ENCODE results near the gene GHRHR.

GHRHR gene

DNA sequence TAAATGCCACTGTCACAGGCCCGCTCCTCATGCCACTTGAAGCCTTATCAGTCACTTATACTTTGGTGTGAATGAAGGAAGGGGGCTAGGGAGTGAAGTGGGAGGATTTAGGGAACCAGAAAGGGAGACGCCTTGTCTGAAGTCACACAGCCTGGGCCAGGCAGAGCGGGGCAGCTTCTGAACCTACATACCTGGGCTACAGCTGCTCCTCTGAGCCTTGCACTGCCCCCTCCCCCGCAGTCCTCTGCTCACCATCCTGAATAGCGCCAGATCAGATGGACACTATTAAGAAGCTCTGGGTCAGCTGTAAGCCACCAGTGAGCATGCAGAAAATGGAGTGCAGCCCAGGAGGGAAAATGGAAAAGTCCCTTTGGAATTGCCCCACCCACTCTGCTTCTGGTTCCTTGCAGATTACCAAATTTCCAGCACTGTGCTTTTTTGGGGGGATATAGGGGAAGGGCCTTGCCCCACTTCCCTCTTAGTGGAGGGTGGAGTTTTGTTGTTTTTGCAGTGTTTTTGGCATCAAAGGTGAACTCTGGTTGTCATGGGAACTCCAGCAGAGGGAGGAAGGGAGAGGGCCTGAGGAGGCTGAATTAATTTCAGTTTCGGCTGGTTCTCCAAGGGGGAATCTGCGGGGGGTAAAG, 53.4 kb downstream of the GHRHR start:
- no peak for DNase-seq

DNA sequence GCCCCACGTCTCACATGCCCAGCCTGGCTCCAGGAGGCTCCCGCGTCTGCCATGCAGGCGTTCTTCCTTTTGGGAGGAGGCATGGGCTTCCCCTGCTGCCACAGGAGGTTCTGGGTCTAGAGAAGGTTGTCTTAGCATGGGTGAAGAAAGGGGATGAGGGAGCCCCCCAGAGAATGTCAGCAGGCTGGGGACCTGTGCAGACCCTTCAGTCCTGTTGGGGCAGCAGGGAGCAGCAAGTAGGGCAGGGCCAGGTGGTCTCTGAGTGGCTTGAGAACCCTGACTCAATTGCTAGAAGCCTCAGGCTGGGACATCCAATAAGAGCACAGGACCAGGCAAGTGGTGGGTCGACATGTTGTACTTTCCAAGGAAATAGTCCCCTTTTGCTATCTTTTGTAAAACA, 54.0 kb downstream of the GHRHR start:
- no peak for DNase-seq

- no peak for DNase-seq
These were observed 55.8 kb downstream of the GHRHR start for GRCh38 chr7:31019509-31019908.

DNA sequence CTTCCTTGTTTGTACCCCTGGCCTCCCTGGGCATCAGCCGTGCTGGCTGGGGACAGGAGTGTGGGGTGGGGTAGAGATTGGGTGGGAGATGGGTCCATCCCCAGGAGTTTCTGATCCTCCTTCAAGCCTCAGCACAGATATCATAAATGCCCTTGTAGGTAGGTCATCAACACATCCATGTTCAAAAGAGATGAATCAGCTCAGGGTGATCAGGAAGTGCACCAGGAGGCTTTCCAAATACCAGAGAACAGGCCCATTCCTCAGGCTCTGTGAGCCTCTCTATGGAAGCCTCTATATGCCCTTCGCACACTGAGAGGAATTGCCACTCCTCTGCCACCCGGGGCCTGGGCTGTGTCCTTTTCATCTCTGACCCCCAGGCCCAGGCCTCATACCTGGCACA, 56.4 kb downstream of the GHRHR start:
- DNase-seq, result no peak

- DNase-seq, result no peak
These were observed 56.9 kb downstream of the GHRHR start for GRCh38 chr7:31020652-31021051.

DNA sequence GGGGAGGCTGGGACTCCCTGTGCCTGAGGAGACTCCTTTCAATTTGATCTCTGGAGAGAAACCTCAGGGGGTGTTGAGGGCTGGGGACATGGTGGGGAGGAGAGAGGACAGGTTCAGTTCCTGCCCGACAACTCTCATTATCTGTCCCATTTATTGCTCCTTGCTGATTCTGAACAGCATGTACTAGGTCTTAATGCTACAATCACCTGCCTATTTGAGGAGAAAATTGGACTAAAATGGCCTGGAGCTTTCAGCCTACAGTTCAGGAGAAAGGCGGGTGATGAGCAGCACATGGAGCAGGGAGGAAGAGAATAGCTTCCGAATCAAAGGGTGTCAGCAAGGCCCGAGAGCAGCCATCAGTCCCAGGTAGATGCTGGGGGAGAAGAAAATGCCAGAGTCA, 58.4 kb downstream of the GHRHR start:
- no peak for DNase-seq

- DNase-seq, result no peak
These were observed 59.0 kb downstream of the GHRHR start for GRCh38 chr7:31022726-31023125.

DNA sequence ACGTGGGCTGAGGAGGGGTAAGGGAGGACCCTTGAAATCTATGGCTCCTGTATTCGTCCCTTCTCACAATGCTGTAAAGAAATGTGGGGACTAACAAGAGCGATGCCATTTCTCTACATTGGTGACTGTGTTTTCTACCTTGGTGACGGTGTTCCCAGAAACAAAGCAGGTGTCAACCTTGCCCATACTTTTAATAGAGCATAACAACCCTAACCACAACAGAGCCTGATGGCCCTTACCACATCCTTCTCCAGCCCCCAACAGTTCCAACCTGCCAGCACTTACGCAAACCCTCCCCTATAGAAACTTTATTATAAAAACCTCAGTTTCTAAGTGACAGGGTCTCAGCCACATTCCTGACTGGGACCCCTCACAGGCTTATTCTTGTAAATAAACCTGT, 60.1 kb downstream of the GHRHR start:
- DNase-seq, result no peak

GRCh38 chr7:31027161-31027965, 63.6 kb downstream of the GHRHR start:
- no peak for DNase-seq

- no peak for DNase-seq
These were observed 64.3 kb downstream of the GHRHR start for GRCh38 chr7:31028006-31028405.

GRCh38 chr7:31028417-31028992, 64.8 kb downstream of the GHRHR start:
- no peak for DNase-seq
